ENCODE results near the gene S1PR4. TPM values are rescaled to one million over a fixed set of nuclear protein-coding genes. Genes with fewer than 3 reads are reported as not detected.
A peak's percentile ranks its signal among the peaks of the same experiment; 100 is the strongest.
"Not testable (repeated sequence)": the region's sequence is repeated elsewhere in the genome, so short reads cannot be mapped to it uniquely, and the experiment has no call there.

Gene S1PR4
- total RNA-seq, 2 donors from 2014 or later = 18.6 to 62.1 TPM

GRCh38 chr19:3149089-3149488, 29.5 kb upstream of the S1PR4 start:
- no peaks in the 10 kb centered on the region for H3K9me3 Mint-ChIP-seq
- H3K27ac Mint-ChIP-seq = no peak overlapping the region
- DNase-seq (ENCODE audit: low spot score in 2 of 2) (no peak), ATAC-seq (no peak)
- H3K36me3 Mint-ChIP-seq = peaks cover 0 to 12% of the 10 kb centered on the region in 2 donors

GRCh38 chr19:3149526-3150505, 28.8 kb upstream of the S1PR4 start:
- no peak for ATAC-seq
- peaks cover 0 to 12% of the 10 kb centered on the region in 2 donors for H3K36me3 Mint-ChIP-seq
- no peaks in the 10 kb centered on the region for H3K9me3 Mint-ChIP-seq
- no peak overlapping the region for H3K27ac Mint-ChIP-seq
- DNase-seq (ENCODE audit: low spot score in 2 of 2) = no peak

- DNase-seq (ENCODE audit: low spot score in 2 of 2) = no peak
- no peak overlapping the region for H3K27ac Mint-ChIP-seq
- H3K9me3 Mint-ChIP-seq = no peaks in the 10 kb centered on the region
- no peak for ATAC-seq
- H3K36me3 Mint-ChIP-seq = peaks cover 0 to 12% of the 10 kb centered on the region in 2 donors
Observed at GRCh38 chr19:3150739-3151329, 27.7 kb upstream of the S1PR4 start.

- no peak for DNase-seq (ENCODE audit: low spot score in 2 of 2)
- no peaks in the 10 kb centered on the region for H3K9me3 Mint-ChIP-seq
Observed at GRCh38 chr19:3151563-3152418, 26.8 kb upstream of the S1PR4 start.

GRCh38 chr19:3152419-3152780, 26.2 kb upstream of the S1PR4 start:
- H3K27ac Mint-ChIP-seq = no peak overlapping the region
- ATAC-seq = no peak
- no peaks in the 10 kb centered on the region for H3K9me3 Mint-ChIP-seq
- H3K36me3 Mint-ChIP-seq = peaks cover 0 to 17% of the 10 kb centered on the region in 2 donors
- DNase-seq (ENCODE audit: low spot score in 2 of 2) = no peak

More at GRCh38 chr19:3151563-3152418, 26.8 kb upstream of the S1PR4 start:
- Mint-ChIP-seq H3K36me3 (peaks cover 0 to 12% of the 10 kb centered on the region in 2 donors), H3K27ac (no peak overlapping the region)
- no peak for ATAC-seq

GRCh38 chr19:3153286-3154230, 25.0 kb upstream of the S1PR4 start:
- no peak for DNase-seq (ENCODE audit: low spot score in 2 of 2)
- Mint-ChIP-seq H3K9me3 (peaks cover 0 to 4% of the 10 kb centered on the region in 2 donors), H3K36me3 (peaks cover 0 to 29% of the 10 kb centered on the region in 2 donors), H3K27ac (no peak overlapping the region)
- ATAC-seq = no peak

- H3K36me3 Mint-ChIP-seq = peaks cover 0 to 27% of the 10 kb centered on the region in 2 donors
- H3K9me3 Mint-ChIP-seq; ATAC-seq; DNase-seq (ENCODE audit: low spot score in 2 of 2); H3K27ac Mint-ChIP-seq: not testable (repeated sequence)
Observed at GRCh38 chr19:3154447-3154846, 24.1 kb upstream of the S1PR4 start.

- Mint-ChIP-seq H3K36me3 (peaks cover 1 to 29% of the 10 kb centered on the region in 2 donors), H3K27ac (peak overlapping the region in 1 of 2 donors; percentile 51), H3K9me3 (peaks cover 2 to 6% of the 10 kb centered on the region in 2 donors)
- DNase-seq (ENCODE audit: low spot score in 2 of 2) (peak; percentile 68 to 92), ATAC-seq (peak; percentile 93 to 97)
Observed at GRCh38 chr19:3154957-3155736, 23.4 kb upstream of the S1PR4 start.

- Mint-ChIP-seq H3K36me3 (peaks cover 5 to 48% of the 10 kb centered on the region in 2 donors), H3K27ac (peak overlapping the region; percentile 5 to 79), H3K9me3 (peaks cover 5 to 10% of the 10 kb centered on the region in 2 donors)
- ATAC-seq (no peak), DNase-seq (ENCODE audit: low spot score in 2 of 2) (no peak)
Observed at GRCh38 chr19:3157096-3157845, 21.3 kb upstream of the S1PR4 start.

- Mint-ChIP-seq H3K9me3 (peaks cover 5 to 10% of the 10 kb centered on the region in 2 donors), H3K36me3 (peaks cover 5 to 61% of the 10 kb centered on the region in 2 donors), H3K27ac (no peak overlapping the region)
- DNase-seq (ENCODE audit: low spot score in 2 of 2) (no peak), ATAC-seq (no peak)
Observed at GRCh38 chr19:3159565-3159964, 19.0 kb upstream of the S1PR4 start.

- Mint-ChIP-seq H3K9me3 (peaks cover 5 to 10% of the 10 kb centered on the region in 2 donors), H3K36me3 (peaks cover 5 to 62% of the 10 kb centered on the region in 2 donors), H3K27ac (peak overlapping the region in 1 of 2 donors; percentile 57)
- ATAC-seq = no peak
- DNase-seq (ENCODE audit: low spot score in 2 of 2) = no peak
Observed at GRCh38 chr19:3160219-3160618, 18.4 kb upstream of the S1PR4 start.

GRCh38 chr19:3161453-3161852, 17.1 kb upstream of the S1PR4 start:
- DNase-seq (ENCODE audit: low spot score in 2 of 2) (no peak), ATAC-seq (peak in 1 of 2 donors; percentile 54)
- Mint-ChIP-seq H3K36me3 (peaks cover 5 to 68% of the 10 kb centered on the region in 2 donors), H3K27ac (no peak overlapping the region), H3K9me3 (peaks cover 5 to 14% of the 10 kb centered on the region in 2 donors)

GRCh38 chr19:3162418-3163229, 15.9 kb upstream of the S1PR4 start:
- Mint-ChIP-seq H3K36me3 (peaks cover 5 to 61% of the 10 kb centered on the region in 2 donors), H3K27ac (peak overlapping the region in 1 of 2 donors; percentile 22), H3K9me3 (peaks cover 5 to 13% of the 10 kb centered on the region in 2 donors)

More at GRCh38 chr19:3162418-3163229, 15.9 kb upstream of the S1PR4 start:
- peak in 1 of 2 donors; percentile 44 for DNase-seq (ENCODE audit: low spot score in 2 of 2)
- ATAC-seq = peak in 1 of 2 donors; percentile 34

Measured in activated naive CD4-positive, alpha-beta T cell treated with anti-CD3 and anti-CD28 coated beads, Interleukin-2, amount 50 U/mL, for 72 hours (primary cell).